Measurements from ENCODE around the gene CA5A. TPM values are rescaled to one million over a fixed set of nuclear protein-coding genes. Genes with fewer than 3 reads are reported as not detected.
"Not testable (repeated sequence)": the region's sequence is repeated elsewhere in the genome, so short reads cannot be mapped to it uniquely, and the experiment has no call there.

The CA5A gene
- total RNA-seq, 3 donors from 2014 or later = not detected

DNA sequence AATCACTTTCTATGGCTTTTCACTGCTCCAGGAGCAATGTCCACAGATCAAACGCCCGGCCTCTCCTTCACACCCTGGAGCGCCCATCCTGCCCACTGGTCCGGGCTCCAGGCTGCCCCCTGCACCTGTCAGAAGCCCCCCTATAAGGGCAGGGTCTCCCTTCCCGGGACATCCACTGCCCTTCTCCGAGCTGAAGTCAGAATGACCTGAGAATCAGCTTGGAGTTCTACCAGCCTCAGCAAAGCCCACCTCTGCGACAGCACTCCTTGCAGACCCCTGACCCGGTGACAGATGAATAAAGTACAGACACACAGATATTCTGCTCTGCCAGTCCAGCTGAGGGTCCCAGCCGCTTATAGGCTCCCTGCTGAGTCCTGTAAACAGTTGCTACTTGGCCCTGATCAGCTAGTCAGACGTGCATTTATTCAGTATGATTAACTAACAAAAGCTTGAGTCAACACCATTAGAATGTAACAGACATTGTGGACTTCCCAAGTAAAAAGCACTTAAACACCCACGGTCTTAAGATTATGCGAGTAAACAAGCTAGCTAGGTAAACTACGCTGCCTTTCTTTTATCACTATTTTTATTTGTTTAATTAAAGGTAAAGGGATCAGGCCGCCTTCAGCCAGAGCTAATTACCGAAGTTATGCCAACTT is 71.9 kb downstream of the CA5A start:
- H3K4me1 ChIP-seq = no peaks in the 10 kb centered on the region
- no peaks in the 10 kb centered on the region for H3K27me3 ChIP-seq
- TF ChIP-seq POLR2AphosphoS5 (IDR thresholded peaks at IDR 0.05) (no peak), POLR2A (IDR thresholded peaks at IDR 0.05) (no peak)
- TF ChIP-seq, protein P1, sequence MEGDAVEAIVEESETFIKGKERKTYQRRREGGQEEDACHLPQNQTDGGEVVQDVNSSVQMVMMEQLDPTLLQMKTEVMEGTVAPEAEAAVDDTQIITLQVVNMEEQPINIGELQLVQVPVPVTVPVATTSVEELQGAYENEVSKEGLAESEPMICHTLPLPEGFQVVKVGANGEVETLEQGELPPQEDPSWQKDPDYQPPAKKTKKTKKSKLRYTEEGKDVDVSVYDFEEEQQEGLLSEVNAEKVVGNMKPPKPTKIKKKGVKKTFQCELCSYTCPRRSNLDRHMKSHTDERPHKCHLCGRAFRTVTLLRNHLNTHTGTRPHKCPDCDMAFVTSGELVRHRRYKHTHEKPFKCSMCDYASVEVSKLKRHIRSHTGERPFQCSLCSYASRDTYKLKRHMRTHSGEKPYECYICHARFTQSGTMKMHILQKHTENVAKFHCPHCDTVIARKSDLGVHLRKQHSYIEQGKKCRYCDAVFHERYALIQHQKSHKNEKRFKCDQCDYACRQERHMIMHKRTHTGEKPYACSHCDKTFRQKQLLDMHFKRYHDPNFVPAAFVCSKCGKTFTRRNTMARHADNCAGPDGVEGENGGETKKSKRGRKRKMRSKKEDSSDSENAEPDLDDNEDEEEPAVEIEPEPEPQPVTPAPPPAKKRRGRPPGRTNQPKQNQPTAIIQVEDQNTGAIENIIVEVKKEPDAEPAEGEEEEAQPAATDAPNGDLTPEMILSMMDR (IDR thresholded peaks at IDR 0.05) = no peak
- H3K4me3 ChIP-seq = no peak overlapping the region
- no peaks in the 10 kb centered on the region for H3K36me3 ChIP-seq
- no peaks in the 10 kb centered on the region for H3K9me3 ChIP-seq
- no peak overlapping the region for H3K27ac ChIP-seq
- intact Hi-C loops (cut with DNase I; ENCODE audit: low total_unique reads) = no loop called here
- no peak for DNase-seq (ENCODE audit: low spot score in 2 of 2)

DNA sequence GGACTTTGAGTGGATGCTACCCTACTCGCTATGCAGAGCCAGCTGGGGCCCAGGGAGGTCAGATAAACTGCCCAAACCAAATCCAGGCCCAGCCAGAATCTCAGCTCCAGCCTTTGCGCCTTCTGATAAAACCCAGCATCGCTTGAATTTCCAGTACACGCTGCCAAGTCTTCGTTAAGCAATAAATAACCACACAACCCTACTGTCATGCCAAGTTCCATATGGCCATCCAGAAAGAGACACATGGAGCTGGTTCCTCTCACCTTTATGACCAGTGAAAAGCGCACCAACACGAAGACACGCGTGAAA is 73.0 kb downstream of the CA5A start:
- H3K4me1 ChIP-seq, H3K36me3 ChIP-seq, H3K27ac ChIP-seq: not testable (repeated sequence)

DNA sequence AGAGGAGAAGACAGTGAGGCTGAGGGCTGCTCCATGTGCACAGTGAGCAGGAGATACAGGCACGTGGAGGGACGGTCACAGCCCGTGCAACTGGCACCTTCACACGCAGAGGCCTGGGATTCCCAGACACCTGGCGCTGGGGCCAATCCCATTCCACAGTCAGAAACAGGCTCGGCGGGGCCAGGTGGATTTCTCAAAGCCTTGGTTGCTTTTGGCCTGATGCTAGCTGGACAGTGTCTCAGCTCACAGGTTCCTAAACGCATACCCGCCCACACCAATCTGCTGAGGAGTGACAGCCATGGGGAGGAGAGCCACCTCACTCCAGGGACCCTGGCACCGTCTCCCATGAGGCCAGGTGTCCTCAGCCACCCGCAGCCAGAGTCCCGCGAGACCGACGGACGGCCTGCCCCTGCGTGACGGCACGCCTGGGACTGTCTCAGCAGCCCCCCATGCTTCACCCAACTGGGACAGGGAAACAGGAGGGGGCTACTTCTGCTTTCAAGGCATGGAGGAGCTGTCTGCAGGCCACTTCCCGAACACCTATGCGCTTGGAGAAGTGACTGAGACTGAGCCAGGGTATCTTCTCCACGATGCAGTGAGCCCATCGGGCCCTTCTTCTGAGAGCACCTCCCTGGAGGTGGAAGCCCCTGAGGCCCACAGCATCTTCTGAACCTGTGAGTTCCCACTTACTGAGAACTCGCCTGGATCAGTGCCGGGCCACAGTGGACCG is 73.6 kb downstream of the CA5A start:
- DNase-seq (ENCODE audit: low spot score in 2 of 2); H3K4me1 ChIP-seq; H3K27me3 ChIP-seq; intact Hi-C loops (cut with DNase I; ENCODE audit: low total_unique reads); H3K4me3 ChIP-seq; H3K36me3 ChIP-seq; H3K9me3 ChIP-seq; H3K27ac ChIP-seq: not testable (repeated sequence)

More for the DNA sequence above, 73.0 kb downstream of the CA5A start:
- H3K27me3 ChIP-seq; DNase-seq (ENCODE audit: low spot score in 2 of 2); H3K9me3 ChIP-seq; H3K4me3 ChIP-seq; intact Hi-C loops (cut with DNase I; ENCODE audit: low total_unique reads): not testable (repeated sequence)

DNA sequence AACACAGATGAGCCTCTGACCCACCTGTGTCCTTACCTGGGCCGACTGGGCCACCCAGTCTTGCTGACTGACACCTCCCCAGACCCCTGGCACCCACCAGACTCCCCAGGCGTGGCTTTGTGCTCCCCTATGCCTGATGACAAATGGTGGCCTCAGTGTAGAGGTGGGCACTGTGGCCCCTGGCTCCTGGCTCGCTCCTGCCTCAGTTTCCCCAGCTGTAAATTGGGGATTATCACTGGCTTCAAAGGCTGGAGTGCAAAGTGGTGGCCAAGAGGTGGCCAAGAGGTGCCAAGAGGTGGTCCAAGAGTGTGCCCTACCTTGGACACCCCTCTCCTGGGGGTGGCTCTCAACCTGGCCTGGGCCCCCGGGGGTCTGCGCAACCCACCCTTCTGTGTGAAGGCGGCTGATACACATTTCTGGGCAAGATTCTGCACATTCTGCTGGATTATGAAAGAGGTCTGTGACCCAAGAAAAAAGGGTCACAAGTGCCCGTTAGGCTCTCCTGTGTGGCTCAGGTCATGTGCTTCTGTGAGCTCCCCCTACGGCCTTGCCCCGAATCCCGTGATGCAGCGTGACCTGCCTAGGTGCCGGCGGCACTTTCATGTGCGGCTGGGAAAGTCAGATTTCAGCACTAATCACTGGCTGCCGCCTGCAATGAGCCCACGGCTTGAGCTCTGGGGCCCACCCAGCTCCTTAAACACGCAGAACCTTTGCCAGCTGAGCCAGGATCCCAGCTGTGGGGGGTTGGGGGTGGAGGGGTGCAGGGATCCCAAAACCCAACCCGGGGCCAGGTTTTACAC is 74.8 kb downstream of the CA5A start:
- H3K36me3 ChIP-seq; H3K27ac ChIP-seq; intact Hi-C loops (cut with DNase I; ENCODE audit: low total_unique reads); H3K4me3 ChIP-seq; H3K27me3 ChIP-seq; H3K4me1 ChIP-seq; H3K9me3 ChIP-seq; DNase-seq (ENCODE audit: low spot score in 2 of 2): not testable (repeated sequence)

DNA sequence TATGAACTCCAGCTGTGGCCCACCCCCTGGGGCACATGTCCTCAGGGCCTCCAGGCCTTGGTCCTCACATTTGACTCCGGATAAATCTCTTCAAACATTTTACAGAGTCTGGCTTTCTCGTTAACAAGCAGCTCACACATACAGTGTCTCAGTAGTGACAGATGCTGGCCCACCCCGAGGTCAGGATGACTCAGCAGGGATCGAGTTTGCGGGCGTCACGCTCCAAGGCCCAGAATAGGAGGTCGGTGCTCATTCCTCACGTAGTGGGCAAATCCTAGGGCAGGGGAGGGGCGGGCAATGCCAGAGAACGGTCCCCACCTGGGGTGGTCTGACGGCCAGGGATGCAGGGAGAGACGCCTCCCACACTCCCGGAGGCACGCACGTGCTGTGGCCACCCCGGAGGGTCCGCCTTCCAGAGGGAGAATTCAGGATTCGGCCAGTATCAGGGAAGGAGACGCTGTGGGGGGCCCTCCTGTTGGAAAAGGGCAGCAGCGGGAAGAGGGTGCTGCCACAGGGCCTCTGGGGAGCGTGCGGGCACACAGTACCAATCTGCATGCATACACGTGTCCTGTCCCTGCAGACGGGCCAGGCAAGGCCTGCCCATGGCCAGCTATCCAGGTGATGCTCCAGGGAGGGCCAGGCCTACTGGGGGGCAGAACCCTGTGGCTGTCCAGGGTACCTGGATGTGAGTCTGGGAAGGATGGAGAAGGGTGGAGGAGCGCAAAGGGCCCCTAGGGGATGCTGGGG is 75.6 kb downstream of the CA5A start:
- no peak for TF ChIP-seq POLR2A (IDR thresholded peaks at IDR 0.05)
- no peak for TF ChIP-seq POLR2AphosphoS5 (IDR thresholded peaks at IDR 0.05)
- TF ChIP-seq, protein P1 (IDR thresholded peaks at IDR 0.05) = no peak
- no peaks in the 10 kb centered on the region for H3K36me3 ChIP-seq
- DNase-seq (ENCODE audit: low spot score in 2 of 2) = no peak
- H3K4me1 ChIP-seq = peaks cover 4 to 6% of the 10 kb centered on the region in 2 donors
- no peak overlapping the region for H3K4me3 ChIP-seq
- intact Hi-C loops (cut with DNase I; ENCODE audit: low total_unique reads) = loop anchor here (1.0 kb wide), 1 partner anchor 8 kb away; no protein-coding TSS in a partner anchor
- H3K27me3 ChIP-seq = no peaks in the 10 kb centered on the region
- H3K27ac ChIP-seq = no peak overlapping the region
- no peaks in the 10 kb centered on the region for H3K9me3 ChIP-seq

DNA sequence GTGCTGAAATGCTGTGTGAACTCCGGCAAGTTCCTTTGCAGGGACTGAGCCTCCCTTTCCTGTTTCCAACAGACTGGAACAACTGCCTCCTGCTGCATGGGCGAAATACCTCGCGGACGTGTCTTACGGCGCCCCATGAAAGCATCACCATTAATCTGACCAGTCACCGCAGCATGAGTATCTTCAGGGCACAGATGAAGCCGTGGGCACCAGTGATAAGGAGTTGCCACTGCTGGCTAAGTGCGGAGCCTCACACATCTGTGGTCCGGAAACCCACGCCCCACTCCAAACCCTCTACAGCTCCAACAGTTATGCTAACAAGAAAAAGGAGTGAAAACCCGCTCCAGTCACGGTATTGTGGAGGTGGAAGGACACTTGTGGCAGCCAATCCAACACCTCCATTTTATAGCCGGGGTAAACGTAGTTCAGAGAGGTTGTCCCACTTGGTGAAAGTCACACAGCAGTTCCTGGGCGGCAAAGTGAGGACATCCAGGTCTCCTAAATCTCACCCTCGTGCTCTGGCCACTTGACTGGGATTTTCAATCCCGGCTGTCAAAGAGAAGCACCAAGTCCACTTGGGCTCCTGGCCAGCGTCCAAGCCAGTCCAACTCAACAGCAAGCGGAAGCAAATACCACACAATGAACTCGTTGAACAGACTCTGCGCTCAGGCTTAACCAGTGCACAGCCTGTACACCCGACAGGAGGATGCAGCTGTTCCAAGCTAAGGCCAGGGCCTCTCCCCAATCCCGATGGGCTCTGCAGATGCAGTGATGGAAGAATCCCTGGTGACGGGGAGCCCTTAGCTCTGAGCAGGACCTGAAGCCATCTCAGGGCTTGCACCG is 78.0 kb downstream of the CA5A start:
- Histone ChIP-seq H3K4me1 (peaks cover 5 to 20% of the 10 kb centered on the region in 2 donors), H3K27ac (peak overlapping the region in 1 of 2 donors; percentile 3)
- DNase-seq (ENCODE audit: low spot score in 2 of 2); H3K9me3 ChIP-seq; H3K27me3 ChIP-seq; H3K36me3 ChIP-seq; H3K4me3 ChIP-seq: not testable (repeated sequence)
- intact Hi-C loops (cut with DNase I; ENCODE audit: low total_unique reads) = loop anchor here (5.0 kb wide), 1 partner anchor 304 kb away; no protein-coding TSS in a partner anchor
